Upper lobe of left lung (tissue), 6 donors: ENCODE measurements around the gene GPD2. TPM values are rescaled to one million over a fixed set of nuclear protein-coding genes. Genes with fewer than 3 reads are reported as not detected.
"Not testable (repeated sequence)": the region's sequence is repeated elsewhere in the genome, so short reads cannot be mapped to it uniquely, and the experiment has no call there.

Source experiments
- ATAC-seq, 2 donors: fragments of 200-7000 bp; cut with Tn5 transposase; one replicate each; pipeline ENCODE4 v1.9.1; 2022; ENCODE audit warnings: mild to moderate bottlenecking in 2 of 2, moderate library complexity in 2 of 2; ENCODE audit not compliant: low FRiP score in 2 of 2
- DNase-seq, 2 donors: peaks; one replicate each; pipeline ENCODE4 v3.0.0-alpha.2; 2019 to 2020
- H3K27ac ChIP-seq, 4 donors: fragments of 200-600 bp; sonication (generic); one replicate each; pipeline ENCODE4 v1.5.1; 2016 to 2019
- H3K27me3 ChIP-seq, 4 donors: fragments of 200-600 bp; sonication (generic); one replicate each; pipeline ENCODE4 v1.5.1; 2017 to 2019
- H3K36me3 ChIP-seq, 4 donors: fragments of 200-600 bp; sonication (generic); one replicate each; pipeline ENCODE4 v1.5.1; 2016 to 2019
- H3K4me1 ChIP-seq, 4 donors: fragments of 200-600 bp; sonication (generic); one replicate each; pipeline ENCODE4 v1.5.1; 2018 to 2019
- H3K4me3 ChIP-seq, 4 donors: fragments of 200-600 bp; sonication (generic); one replicate each; pipeline ENCODE4 v1.5.1; 2017 to 2019; ENCODE audit warnings: mild to moderate bottlenecking in 2 of 4, moderate library complexity in 1 of 4
- H3K9me3 ChIP-seq, 4 donors: fragments of 200-600 bp; sonication (generic); one replicate each; pipeline ENCODE4 v1.5.1; 2018 to 2019
- EP300 ChIP-seq, 4 donors: sonication (generic); formaldehyde crosslinking; IDR thresholded peaks; one replicate each; pipeline ENCODE4 v1.5.1; 2017; ENCODE audit warnings: antibody characterized with exemption in 4 of 4, control low read depth in 2 of 4
- POLR2A ChIP-seq, 4 donors: fragments of 450-650 bp; IDR thresholded peaks; one replicate each; pipeline ENCODE4 v1.5.1; 2016 to 2017; ENCODE audit warnings: antibody characterized with exemption in 4 of 4, mild to moderate bottlenecking in 2 of 4
- POLR2AphosphoS5 ChIP-seq, 2 donors: sonication (generic); formaldehyde crosslinking; IDR thresholded peaks; one replicate each; pipeline ENCODE4 v1.5.1; 2017; ENCODE audit warnings: antibody characterized with exemption in 2 of 2
- WGBS, 2 donors: methylation state at CpG; one replicate each; pipeline ENCODE4 v1.1.5; 2017 to 2018; 5-methylcytosine and 5-hydroxymethylcytosine counted together
- total RNA-seq, 6 donors: library from RNA; depleted of rRNA in 4 of 6; stranded (reverse); fragments of >200 nt in 4 of 6; gene quantifications; one replicate each; pipeline versions ENCODE4 v1.1.0 to v1.2.1, GENCODE V29; 2016 to 2021
- TF ChIP-seq, protein P1 (sequence below), 6 experiments: fragments of 450-650 bp in 4 of 6; fragments of 200-600 bp in 2 of 6; sonication (generic) in 2 of 6; IDR thresholded peaks; one replicate each; pipeline ENCODE4 v1.5.1; 2016 to 2019; ENCODE audit warnings: antibody characterized with exemption in 6 of 6
- donor health status: DM: no; HTN: no; CAD: no; lungs with moderate emphysema.
- donor health status: DM: no; HTN: yes; CAD: no; lungs with severe emphysema.

Gene GPD2
- total RNA-seq, 6 donors from 2014 or later = 37.6 to 142 (median 44.2) TPM

DNA sequence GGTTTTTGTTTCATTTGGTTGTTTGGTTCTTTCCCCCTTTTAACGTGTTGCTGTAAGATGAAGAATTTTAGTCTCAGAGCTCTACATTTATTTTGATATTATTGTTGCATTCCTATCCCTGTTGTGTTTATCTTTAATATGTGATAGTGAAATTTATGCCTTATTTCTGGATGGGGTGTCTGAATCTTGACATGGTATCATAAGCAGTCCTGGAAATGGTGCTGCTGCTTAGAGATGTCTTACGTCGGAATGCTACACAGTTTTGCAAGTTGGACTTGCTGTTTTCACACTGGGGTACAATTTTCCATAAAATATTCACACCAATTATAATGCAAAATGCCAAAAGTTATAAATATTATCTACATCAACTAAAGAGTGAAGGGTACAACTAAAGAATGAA, 164.0 kb downstream of the GPD2 start:
- Histone ChIP-seq H3K27me3 (no peaks in the 10 kb centered on the region), H3K4me1 (no peaks in the 10 kb centered on the region), H3K4me3 (no peak overlapping the region), H3K9me3 (no peaks in the 10 kb centered on the region), H3K36me3 (no peaks in the 10 kb centered on the region), H3K27ac (no peak overlapping the region)
- ATAC-seq = no peak
- 70 to 78% methylated on average over 3 of the region's 3 CpGs for WGBS, 2 donors
- TF ChIP-seq EP300 (IDR thresholded peaks at IDR 0.05) = no peak
- no peak for TF ChIP-seq POLR2AphosphoS5 (IDR thresholded peaks at IDR 0.05)
- TF ChIP-seq, protein P1, sequence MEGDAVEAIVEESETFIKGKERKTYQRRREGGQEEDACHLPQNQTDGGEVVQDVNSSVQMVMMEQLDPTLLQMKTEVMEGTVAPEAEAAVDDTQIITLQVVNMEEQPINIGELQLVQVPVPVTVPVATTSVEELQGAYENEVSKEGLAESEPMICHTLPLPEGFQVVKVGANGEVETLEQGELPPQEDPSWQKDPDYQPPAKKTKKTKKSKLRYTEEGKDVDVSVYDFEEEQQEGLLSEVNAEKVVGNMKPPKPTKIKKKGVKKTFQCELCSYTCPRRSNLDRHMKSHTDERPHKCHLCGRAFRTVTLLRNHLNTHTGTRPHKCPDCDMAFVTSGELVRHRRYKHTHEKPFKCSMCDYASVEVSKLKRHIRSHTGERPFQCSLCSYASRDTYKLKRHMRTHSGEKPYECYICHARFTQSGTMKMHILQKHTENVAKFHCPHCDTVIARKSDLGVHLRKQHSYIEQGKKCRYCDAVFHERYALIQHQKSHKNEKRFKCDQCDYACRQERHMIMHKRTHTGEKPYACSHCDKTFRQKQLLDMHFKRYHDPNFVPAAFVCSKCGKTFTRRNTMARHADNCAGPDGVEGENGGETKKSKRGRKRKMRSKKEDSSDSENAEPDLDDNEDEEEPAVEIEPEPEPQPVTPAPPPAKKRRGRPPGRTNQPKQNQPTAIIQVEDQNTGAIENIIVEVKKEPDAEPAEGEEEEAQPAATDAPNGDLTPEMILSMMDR (IDR thresholded peaks at IDR 0.05) = no peak
- no peak for TF ChIP-seq POLR2A (IDR thresholded peaks at IDR 0.05)
- DNase-seq = no peak

DNA sequence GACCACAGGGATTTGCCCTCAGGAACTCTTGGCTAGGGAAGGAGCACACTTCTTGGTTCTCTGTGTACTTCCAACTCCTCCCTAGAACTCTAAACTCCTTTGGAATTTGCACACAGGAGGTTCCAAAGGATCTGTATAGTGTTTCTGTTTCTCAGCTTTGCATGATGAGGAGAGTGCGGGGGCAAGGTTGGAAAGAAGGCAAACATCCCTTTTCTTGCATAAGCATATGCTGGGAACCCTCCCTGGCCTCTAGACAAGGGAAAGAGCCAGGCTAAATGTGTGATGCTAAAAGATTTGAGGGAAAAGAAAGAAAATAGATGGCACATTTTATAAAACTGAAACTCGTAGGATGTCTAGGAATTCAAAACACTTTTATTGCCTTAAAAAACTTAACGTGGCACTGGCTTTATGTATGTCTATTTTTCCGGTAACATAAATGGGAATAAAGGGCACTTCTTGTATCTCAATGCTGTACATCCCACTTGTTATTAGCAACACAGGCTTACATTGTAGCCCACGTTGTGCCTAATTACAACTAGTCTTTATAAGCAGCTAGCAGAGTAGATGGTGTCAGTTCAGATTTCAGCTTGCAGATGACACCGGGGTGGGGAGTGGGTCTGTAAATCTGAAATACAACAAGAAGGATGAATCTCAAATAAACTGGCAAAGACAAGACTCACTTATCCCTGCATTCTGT, 165.8 kb downstream of the GPD2 start:
- DNase-seq (no peak), ATAC-seq (no peak)
- 87 to 91% methylated on average over 6 of the region's 6 CpGs for WGBS, 2 donors
- peak overlapping the region in 1 of 4 donors; percentile 8 for H3K27ac ChIP-seq
- no peaks in the 10 kb centered on the region for H3K36me3 ChIP-seq
- no peaks in the 10 kb centered on the region for H3K4me1 ChIP-seq
- no peaks in the 10 kb centered on the region for H3K9me3 ChIP-seq
- TF ChIP-seq POLR2A (IDR thresholded peaks at IDR 0.05) (no peak), POLR2AphosphoS5 (IDR thresholded peaks at IDR 0.05) (no peak), EP300 (IDR thresholded peaks at IDR 0.05) (no peak)
- TF ChIP-seq, protein P1 (IDR thresholded peaks at IDR 0.05) = no peak
- no peak overlapping the region for H3K4me3 ChIP-seq
- H3K27me3 ChIP-seq = no peaks in the 10 kb centered on the region

GRCh38 chr2:156602552-156602933, 166.4 kb downstream of the GPD2 start:
- H3K36me3 ChIP-seq = no peaks in the 10 kb centered on the region
- DNase-seq (no peak), ATAC-seq (no peak)
- TF ChIP-seq EP300 (IDR thresholded peaks at IDR 0.05) = no peak
- TF ChIP-seq, protein P1 (IDR thresholded peaks at IDR 0.05) = no peak
- no peak for TF ChIP-seq POLR2AphosphoS5 (IDR thresholded peaks at IDR 0.05)
- no peak for TF ChIP-seq POLR2A (IDR thresholded peaks at IDR 0.05)
- no peaks in the 10 kb centered on the region for H3K27me3 ChIP-seq
- H3K27ac ChIP-seq = no peak overlapping the region
- H3K9me3 ChIP-seq = no peaks in the 10 kb centered on the region
- H3K4me1 ChIP-seq = no peaks in the 10 kb centered on the region
- H3K4me3 ChIP-seq = no peak overlapping the region

DNA sequence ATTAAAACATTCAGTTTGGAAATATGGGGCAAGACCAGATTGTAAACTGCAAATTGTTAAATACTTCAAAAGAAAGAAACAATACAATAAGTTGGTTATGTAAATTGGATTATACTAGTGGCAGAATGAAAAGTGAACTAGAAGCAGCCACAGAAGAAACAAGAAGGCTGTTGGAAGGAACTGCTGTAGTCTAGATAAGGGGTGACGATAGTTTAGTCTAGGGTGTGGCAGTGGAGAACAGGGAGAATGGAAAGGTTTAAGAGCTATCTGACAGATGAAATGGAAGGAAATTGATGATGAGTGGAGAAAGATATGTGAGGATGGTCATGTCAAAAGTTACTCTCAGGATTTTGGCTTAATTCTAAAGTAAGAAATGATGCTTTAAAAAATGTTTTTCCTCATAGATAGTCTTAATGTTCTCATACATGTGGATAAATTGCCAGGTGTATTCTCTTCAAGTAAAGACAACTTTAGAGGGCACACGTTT, 179.7 kb downstream of the GPD2 start:
- Histone ChIP-seq H3K36me3 (no peaks in the 10 kb centered on the region), H3K4me3 (no peak overlapping the region), H3K9me3 (no peaks in the 10 kb centered on the region), H3K27ac (no peak overlapping the region), H3K27me3 (no peaks in the 10 kb centered on the region), H3K4me1 (no peaks in the 10 kb centered on the region)
- DNase-seq (no peak), ATAC-seq (no peak)
- TF ChIP-seq POLR2A (IDR thresholded peaks at IDR 0.05) (no peak), POLR2AphosphoS5 (IDR thresholded peaks at IDR 0.05) (no peak), EP300 (IDR thresholded peaks at IDR 0.05) (no peak)
- TF ChIP-seq, protein P1 (IDR thresholded peaks at IDR 0.05) = no peak
- WGBS, 2 donors = 51 to 70% methylated on average over 2 of the region's 2 CpGs

- not testable (repeated sequence) for H3K9me3 ChIP-seq, H3K27me3 ChIP-seq, H3K4me1 ChIP-seq, ATAC-seq, H3K27ac ChIP-seq, H3K4me3 ChIP-seq, H3K36me3 ChIP-seq
- DNase-seq = peak in 1 of 2 donors; percentile 72
- WGBS, 2 donors = 99 to 100% methylated on average over 8 to 32 of the region's 33 CpGs
Measured at GRCh38 chr2:156618071-156618470, 181.9 kb downstream of the GPD2 start.
